Fibroblast of pulmonary artery (primary cell): Measurements from ENCODE around the gene AUTS2.

Source experiments
- DNase-seq: peaks from one replicate; pipeline ENCODE4 v3.0.0-alpha.2; 2010; ENCODE audit warnings: low read depth
- H3K4me3 ChIP-seq: replicated peaks from 2 replicates; pipeline ENCODE4 v1.5.1; 2011; ENCODE audit warnings: low read depth, mild to moderate bottlenecking, control low read depth, low read length, moderate library complexity
- TF ChIP-seq, protein P1 (sequence below): IDR thresholded peaks from 2 replicates; pipeline ENCODE4 v1.5.1; 2011; ENCODE audit warnings: mild to moderate bottlenecking, control low read depth, low read length, inconsistent platforms; ENCODE audit errors: missing control alignments

The AUTS2 gene

DNA sequence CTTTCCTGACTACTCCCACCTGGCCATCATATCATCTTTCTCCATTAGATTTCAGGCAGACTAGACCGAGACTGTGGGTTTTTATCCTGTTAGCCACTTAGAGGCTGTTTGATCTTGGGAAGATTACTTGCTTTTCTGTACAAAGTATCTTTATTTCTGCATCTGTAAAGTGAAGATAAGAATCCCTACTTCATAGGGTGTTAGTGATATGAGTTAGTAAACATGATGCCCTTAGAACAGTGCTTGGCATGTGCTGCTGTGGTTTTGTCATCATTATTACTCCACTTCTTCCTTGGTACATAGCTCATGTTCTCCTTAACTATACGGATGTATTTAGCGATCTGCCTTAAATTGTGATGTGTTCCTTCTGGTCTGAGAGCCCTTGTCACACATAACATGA lies 165.2 kb downstream of the AUTS2 start:
- no peak overlapping the region for H3K4me3 ChIP-seq
- TF ChIP-seq, protein P1, sequence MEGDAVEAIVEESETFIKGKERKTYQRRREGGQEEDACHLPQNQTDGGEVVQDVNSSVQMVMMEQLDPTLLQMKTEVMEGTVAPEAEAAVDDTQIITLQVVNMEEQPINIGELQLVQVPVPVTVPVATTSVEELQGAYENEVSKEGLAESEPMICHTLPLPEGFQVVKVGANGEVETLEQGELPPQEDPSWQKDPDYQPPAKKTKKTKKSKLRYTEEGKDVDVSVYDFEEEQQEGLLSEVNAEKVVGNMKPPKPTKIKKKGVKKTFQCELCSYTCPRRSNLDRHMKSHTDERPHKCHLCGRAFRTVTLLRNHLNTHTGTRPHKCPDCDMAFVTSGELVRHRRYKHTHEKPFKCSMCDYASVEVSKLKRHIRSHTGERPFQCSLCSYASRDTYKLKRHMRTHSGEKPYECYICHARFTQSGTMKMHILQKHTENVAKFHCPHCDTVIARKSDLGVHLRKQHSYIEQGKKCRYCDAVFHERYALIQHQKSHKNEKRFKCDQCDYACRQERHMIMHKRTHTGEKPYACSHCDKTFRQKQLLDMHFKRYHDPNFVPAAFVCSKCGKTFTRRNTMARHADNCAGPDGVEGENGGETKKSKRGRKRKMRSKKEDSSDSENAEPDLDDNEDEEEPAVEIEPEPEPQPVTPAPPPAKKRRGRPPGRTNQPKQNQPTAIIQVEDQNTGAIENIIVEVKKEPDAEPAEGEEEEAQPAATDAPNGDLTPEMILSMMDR = no peak
- DNase-seq = no peak

DNA sequence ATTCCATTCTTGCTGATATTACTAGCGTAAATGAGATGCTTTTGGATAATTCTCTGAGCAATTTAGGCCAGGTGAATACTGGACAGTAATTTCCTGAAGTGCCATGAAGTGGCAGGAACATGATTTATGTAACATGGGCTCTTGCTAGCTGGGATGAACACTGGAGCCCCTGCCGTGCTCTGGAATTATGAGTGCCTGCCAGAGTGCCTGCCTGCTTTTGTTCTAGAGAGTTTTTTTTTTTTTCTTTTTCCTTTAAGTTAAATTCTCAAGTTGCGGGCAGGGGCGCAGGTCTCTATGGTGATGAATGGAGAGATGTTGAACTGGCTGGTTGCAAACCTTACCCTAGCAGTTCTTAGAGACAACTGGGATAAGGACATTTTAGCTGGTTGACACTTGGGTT lies 165.9 kb downstream of the AUTS2 start:
- TF ChIP-seq, protein P1 = no peak
- DNase-seq = no peak
- H3K4me3 ChIP-seq = no peak overlapping the region

DNA sequence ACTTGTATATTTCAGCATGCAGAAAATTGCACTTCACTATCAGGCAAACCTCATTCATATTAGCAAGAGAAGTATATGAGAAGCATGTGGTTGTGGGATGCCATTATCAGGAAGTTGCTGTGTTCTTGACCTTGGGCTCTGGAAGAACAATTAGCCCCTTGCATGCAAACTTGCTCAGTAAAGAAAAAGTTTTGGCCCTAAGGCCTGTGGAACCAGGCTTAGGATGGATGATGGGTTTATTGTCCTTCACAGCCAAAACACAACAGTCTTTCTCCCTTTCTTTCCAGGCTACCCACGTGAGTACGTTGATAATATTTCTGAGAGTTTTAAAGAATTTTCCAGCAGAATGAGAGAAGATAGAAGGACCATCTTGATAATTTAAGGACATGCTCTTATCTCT lies 166.4 kb downstream of the AUTS2 start:
- TF ChIP-seq, protein P1 = no peak
- no peak for DNase-seq
- no peak overlapping the region for H3K4me3 ChIP-seq

DNA sequence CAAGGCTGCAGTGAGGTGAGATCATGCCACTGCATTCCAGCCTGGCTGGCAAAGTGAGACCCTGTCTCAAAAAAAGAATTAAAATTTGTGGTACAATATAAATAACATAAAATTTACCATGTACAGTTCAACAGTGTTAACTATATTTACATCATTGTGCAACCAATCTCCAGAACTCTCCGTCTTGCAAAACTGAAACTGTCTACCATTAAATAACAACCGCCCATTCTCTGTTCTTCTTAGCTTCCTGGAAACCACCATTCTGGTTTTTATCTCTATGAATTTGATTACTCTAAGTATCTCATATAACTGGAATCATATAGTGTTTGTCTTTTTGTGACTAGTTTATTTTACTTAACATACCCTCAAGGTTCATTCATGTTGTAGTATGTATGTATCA lies 167.6 kb downstream of the AUTS2 start:
- no peak overlapping the region for H3K4me3 ChIP-seq
- TF ChIP-seq, protein P1 = no peak
- no peak for DNase-seq

DNA sequence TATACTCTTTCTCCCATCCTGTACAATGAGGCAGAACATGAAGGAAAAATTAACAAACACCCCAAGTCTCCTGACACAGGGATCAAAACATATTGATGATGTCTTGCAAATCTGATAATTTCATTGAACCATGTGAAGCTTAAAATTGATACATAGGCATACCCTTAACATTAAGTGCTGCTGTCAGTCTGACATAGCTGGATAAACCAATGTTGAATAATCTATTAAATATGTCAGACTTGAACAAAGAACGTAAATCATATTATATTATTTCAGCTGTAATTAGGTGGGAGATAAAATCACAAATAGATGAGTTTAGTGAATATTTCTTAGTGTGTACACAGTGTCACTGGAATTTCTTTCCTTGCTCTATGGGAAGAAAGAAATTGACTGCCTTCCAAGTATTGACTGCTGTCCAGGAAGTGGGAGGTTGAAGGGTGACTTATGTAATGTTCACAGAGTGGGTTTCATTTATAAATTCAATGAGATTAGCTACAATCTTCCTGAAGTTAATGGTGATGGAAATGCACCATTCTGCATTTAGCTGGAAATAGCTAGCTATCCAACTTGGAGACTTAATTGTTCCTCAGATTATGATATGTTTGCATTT lies 170.8 kb downstream of the AUTS2 start:
- TF ChIP-seq, protein P1 = no peak
- DNase-seq = peak; percentile 50
- H3K4me3 ChIP-seq = no peak overlapping the region

DNA sequence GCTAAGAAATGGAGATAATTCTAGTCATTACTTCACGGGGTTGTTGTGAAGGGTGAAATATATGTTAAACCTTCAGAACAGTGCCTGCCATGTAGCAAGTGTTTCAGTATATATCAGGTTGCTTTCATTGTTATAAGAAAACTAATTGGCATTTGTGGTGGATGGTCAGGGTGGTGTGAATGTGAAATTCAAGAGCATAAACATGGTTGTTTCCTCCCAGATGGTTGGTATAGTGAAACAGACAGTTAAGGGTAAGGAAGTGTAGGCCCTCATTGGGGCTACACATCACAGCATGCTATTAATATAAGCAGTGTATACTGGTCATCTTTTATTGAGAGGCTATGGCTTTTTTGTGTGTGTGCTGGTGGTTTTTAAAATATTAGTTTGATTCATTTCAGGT lies 171.6 kb downstream of the AUTS2 start:
- TF ChIP-seq, protein P1 = no peak
- DNase-seq = no peak
- no peak overlapping the region for H3K4me3 ChIP-seq

DNA sequence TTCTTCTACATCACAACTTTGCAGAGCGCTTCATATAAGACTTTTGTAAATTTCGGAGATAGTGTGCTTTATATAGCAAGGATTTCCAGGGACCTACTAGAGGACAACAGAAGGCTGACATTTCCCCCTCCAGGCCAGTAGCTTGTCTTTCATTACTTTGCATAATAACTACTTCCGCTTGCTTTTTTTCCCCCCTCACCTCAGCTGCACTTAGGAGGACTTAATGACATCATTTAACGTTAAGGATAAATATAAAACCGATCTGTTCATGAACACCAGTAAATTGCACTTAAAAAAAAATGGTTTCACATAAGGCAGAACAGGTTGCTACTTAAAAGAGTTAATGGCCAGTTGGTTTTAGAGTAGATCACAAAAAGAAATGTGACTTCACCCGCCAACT lies 172.3 kb downstream of the AUTS2 start:
- H3K4me3 ChIP-seq = no peak overlapping the region
- no peak for DNase-seq
- TF ChIP-seq, protein P1 = no peak
